ENCODE data around the gene GSDMA.

DNA sequence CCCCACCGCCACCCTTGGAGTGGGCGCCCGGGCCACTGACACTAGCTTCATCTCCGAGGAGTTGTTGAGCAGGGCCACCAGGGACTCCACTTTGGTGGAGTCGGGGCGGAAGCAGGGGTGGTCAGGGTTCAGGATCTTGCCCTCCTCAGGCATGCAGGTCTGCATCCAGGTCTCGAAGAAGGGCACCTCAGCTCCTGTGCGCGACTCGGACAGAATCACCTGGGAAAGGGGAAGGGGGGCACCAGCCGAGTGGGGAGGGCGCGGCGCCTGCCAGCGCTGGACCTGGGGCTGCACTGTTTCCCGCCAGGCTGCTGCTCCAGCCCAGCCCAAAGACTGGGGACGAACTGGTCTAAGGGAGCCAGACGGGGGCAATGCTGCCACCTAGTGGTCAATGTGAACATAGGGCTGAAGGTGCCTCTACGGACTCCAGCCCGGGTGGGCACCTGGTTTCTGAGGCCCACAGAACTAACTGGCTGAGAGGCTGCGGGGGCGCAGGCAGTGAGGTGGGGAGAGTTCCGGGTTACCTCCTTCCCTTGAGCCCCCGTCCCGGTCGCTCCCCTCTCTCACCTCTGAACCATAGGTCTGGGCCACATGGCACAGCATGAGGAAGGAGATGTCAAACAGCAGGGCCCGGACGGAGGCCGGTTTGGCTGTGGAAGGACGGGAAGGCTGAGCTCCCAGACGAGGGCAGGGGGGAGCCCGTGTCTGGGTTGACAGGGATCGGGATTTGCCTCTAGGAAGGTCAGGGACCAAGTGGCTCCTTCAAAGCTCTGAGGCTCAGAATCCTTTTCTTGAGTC lies 64.2 kb downstream of the GSDMA start:
- TF ChIP-seq L3MBTL2 (conservative IDR thresholded peaks at IDR 0.05) (no peak), SP1 (IDR thresholded peaks at IDR 0.05) (no peak), CTBP1 (IDR thresholded peaks at IDR 0.05; ENCODE audit: borderline replicate concordance) (no peak), TARDBP (IDR thresholded peaks at IDR 0.05) (no peak), BHLHE40 (IDR thresholded peaks at IDR 0.05; ENCODE audit: borderline replicate concordance) (no peak), HDGF (IDR thresholded peaks at IDR 0.05; ENCODE audit: borderline replicate concordance) (no peak), ELF4 (IDR thresholded peaks at IDR 0.05) (no peak), FOXM1 (IDR thresholded peaks at IDR 0.05; ENCODE audit: borderline replicate concordance) (no peak), ZNF384 (IDR thresholded peaks at IDR 0.05) (no peak), ARNT (IDR thresholded peaks at IDR 0.05) (no peak), SUZ12 (IDR thresholded peaks at IDR 0.05) (no peak), NFRKB (IDR thresholded peaks at IDR 0.05) (no peak)
- TF ChIP-seq, protein P1, sequence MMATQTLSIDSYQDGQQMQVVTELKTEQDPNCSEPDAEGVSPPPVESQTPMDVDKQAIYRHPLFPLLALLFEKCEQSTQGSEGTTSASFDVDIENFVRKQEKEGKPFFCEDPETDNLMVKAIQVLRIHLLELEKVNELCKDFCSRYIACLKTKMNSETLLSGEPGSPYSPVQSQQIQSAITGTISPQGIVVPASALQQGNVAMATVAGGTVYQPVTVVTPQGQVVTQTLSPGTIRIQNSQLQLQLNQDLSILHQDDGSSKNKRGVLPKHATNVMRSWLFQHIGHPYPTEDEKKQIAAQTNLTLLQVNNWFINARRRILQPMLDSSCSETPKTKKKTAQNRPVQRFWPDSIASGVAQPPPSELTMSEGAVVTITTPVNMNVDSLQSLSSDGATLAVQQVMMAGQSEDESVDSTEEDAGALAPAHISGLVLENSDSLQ (IDR thresholded peaks at IDR 0.05) = no peak
